Endothelial cell (in vitro differentiated cells): ENCODE data around the gene MYOT. TPM values are rescaled to one million over a fixed set of nuclear protein-coding genes. Genes with fewer than 3 reads are reported as not detected.

Experiments
- DNase-seq: peaks from one replicate; pipeline ENCODE4 v3.0.0; 2021; ENCODE audit warnings: low spot score
- H3K27ac Mint-ChIP-seq: one replicate; pipeline ENCODE4 v1.8.0; 2021; ENCODE audit warnings: mixed read lengths, inconsistent platforms; ENCODE audit not compliant: unreplicated experiment
- H3K27me3 Mint-ChIP-seq: one replicate; pipeline ENCODE4 v1.8.0; 2021; ENCODE audit warnings: mild to moderate bottlenecking, moderate library complexity, mixed read lengths, inconsistent platforms; ENCODE audit not compliant: unreplicated experiment
- H3K36me3 Mint-ChIP-seq: one replicate; pipeline ENCODE4 v1.8.0; 2021; ENCODE audit warnings: mild to moderate bottlenecking, low read depth, mixed read lengths, inconsistent platforms; ENCODE audit not compliant: unreplicated experiment
- H3K4me1 Mint-ChIP-seq: one replicate; pipeline ENCODE4 v1.8.0; 2021; ENCODE audit warnings: mild to moderate bottlenecking, mixed read lengths, inconsistent platforms; ENCODE audit not compliant: unreplicated experiment
- H3K4me3 Mint-ChIP-seq: one replicate; pipeline ENCODE4 v1.8.0; 2021; ENCODE audit warnings: mild to moderate bottlenecking, mixed read lengths, inconsistent platforms; ENCODE audit not compliant: unreplicated experiment
- H3K9me3 Mint-ChIP-seq: one replicate; pipeline ENCODE4 v1.8.0; 2021; ENCODE audit warnings: mixed read lengths, inconsistent platforms; ENCODE audit not compliant: unreplicated experiment
- total RNA-seq: library from RNA; stranded (reverse); fragmentation: NEBNext Ultra II Directional; extraction: Animal tissue kit (Norgen Biotek cat#: 25700); gene quantifications from one replicate; pipeline ENCODE4 v1.2.1, GENCODE V29; 2021; ENCODE audit not compliant: unreplicated experiment
- TF ChIP-seq, protein P1 (sequence below): fragments of 200-600 bp; sonication (generic); IDR thresholded peaks from one replicate; pipeline ENCODE4 v1.5.0; 2021; ENCODE audit warnings: antibody characterized with exemption; ENCODE audit not compliant: unreplicated experiment

The MYOT gene
- total RNA-seq, 1 donor from 2014 or later = not detected

DNA sequence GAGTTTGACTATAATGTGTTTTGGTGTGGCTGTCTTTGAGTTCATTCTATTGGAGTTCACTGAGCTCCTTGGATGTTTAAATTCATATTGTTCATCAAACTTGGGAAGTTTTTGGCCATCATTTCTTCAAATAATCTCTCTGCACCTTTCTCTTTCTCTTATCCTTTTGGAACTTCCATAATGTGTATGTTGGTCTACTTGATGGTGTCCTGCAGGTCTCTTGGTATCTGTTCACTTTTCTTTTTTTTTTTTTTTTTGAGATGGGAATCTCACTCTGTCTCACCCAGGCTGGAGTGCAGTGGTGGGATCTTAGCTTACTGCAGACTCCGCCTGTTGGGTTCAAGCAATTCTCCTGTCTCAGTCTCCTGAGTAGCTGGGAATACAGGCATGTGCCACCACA is 49.3 kb downstream of the MYOT start:
- no peak overlapping the region for H3K27ac Mint-ChIP-seq
- H3K9me3 Mint-ChIP-seq = peaks cover 3% of the 10 kb centered on the region
- H3K27me3 Mint-ChIP-seq = no peaks in the 10 kb centered on the region
- H3K36me3 Mint-ChIP-seq = peaks cover 5% of the 10 kb centered on the region
- TF ChIP-seq, protein P1, sequence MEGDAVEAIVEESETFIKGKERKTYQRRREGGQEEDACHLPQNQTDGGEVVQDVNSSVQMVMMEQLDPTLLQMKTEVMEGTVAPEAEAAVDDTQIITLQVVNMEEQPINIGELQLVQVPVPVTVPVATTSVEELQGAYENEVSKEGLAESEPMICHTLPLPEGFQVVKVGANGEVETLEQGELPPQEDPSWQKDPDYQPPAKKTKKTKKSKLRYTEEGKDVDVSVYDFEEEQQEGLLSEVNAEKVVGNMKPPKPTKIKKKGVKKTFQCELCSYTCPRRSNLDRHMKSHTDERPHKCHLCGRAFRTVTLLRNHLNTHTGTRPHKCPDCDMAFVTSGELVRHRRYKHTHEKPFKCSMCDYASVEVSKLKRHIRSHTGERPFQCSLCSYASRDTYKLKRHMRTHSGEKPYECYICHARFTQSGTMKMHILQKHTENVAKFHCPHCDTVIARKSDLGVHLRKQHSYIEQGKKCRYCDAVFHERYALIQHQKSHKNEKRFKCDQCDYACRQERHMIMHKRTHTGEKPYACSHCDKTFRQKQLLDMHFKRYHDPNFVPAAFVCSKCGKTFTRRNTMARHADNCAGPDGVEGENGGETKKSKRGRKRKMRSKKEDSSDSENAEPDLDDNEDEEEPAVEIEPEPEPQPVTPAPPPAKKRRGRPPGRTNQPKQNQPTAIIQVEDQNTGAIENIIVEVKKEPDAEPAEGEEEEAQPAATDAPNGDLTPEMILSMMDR = no peak
- no peaks in the 10 kb centered on the region for H3K4me1 Mint-ChIP-seq
- no peak for DNase-seq
- H3K4me3 Mint-ChIP-seq = no peak overlapping the region

DNA sequence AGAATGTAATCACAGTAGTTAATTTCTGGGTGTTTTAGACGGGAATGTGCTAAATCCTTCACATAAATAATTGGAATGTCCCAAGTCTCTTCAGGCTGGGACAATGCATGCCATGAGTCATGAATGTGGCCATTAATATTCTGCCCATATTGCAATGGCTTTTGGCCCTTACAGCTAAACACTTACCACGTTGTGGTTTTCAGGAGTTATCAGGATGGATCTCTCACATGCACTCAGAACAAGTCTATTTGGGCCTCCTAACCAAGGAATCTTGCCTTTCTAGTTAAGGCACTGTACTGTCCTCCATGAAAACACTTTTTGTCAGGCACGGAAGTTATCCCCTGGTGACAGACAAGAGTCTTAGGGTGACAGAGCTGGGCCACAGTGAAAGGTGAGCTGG is 54.3 kb downstream of the MYOT start:
- TF ChIP-seq, protein P1 = no peak
- Mint-ChIP-seq H3K9me3 (no peaks in the 10 kb centered on the region), H3K4me3 (no peak overlapping the region), H3K27me3 (peaks cover 2% of the 10 kb centered on the region), H3K27ac (no peak overlapping the region), H3K4me1 (peaks cover 8% of the 10 kb centered on the region), H3K36me3 (peaks cover 5% of the 10 kb centered on the region)
- DNase-seq = no peak

DNA sequence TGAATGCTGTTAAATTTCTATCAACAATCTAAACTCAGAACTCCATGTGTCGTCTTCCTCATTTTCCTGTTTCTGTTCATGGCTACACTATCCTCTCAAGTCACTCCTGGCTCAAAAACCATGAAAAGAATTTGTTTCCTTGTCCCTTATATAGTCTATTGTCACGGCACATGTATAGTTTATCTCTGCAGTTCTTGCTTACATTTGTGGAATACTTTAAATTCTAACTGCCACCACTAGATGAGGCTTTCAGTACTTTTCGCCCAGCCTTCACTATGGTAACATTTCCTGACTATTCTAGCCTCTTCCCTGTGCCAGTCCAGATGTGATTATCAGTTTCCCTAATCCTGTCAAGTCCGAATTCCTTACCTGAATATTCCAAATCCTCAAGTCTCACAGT is 56.2 kb downstream of the MYOT start:
- peaks cover 2% of the 10 kb centered on the region for H3K27me3 Mint-ChIP-seq
- no peaks in the 10 kb centered on the region for H3K9me3 Mint-ChIP-seq
- TF ChIP-seq, protein P1 = no peak
- DNase-seq = no peak
- H3K27ac Mint-ChIP-seq = peak overlapping the region; percentile 50
- no peaks in the 10 kb centered on the region for H3K36me3 Mint-ChIP-seq
- H3K4me1 Mint-ChIP-seq = peaks cover 8% of the 10 kb centered on the region
- no peak overlapping the region for H3K4me3 Mint-ChIP-seq

DNA sequence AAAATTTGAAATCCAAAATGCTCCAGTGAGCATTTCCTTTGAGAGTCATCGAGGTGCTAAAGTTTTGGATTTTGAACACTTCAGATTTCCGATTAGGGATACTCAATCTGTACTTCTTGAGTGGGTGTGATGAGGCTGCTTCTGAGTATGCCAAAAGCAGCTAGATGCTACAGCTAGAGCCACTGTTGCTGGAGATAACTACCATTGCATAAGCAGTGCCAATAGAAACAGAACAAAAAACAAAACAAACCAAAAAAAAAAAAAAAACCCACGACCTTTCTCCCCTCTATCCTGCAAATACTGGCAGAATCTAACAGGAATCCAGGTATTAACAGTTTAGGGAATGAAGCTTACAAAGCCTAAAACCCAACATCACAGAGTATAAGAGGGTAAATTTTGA is 65.1 kb downstream of the MYOT start:
- Mint-ChIP-seq H3K27ac (no peak overlapping the region), H3K36me3 (no peaks in the 10 kb centered on the region), H3K27me3 (no peaks in the 10 kb centered on the region), H3K4me3 (no peak overlapping the region), H3K9me3 (no peaks in the 10 kb centered on the region), H3K4me1 (peaks cover 3% of the 10 kb centered on the region)
- DNase-seq = no peak
- TF ChIP-seq, protein P1 = no peak

DNA sequence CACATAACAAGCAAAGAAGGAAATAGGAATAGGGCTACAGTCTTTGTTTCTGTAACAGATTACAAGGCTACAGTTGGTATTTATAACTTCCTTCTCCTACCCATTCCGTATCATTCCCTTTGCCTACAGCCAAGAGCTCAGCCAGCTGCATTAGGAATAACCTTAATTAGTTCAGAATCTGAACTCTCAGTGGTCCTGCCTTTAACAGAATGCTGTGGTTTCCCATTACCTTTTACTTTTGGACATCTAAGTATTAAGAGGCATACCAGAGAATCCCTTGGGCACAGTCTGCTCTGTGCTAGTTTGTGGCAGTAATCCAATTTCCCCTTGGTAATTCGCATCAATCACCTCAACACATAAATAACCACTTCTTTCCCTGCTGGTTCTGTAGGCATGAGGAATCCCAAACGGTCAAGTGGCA is 65.8 kb downstream of the MYOT start:
- TF ChIP-seq, protein P1 = no peak
- Mint-ChIP-seq H3K36me3 (no peaks in the 10 kb centered on the region), H3K27me3 (no peaks in the 10 kb centered on the region), H3K27ac (no peak overlapping the region), H3K4me3 (no peak overlapping the region), H3K9me3 (no peaks in the 10 kb centered on the region), H3K4me1 (peaks cover 3% of the 10 kb centered on the region)
- DNase-seq = no peak
